Non-pigmented ciliary epithelial cell (primary cell): Measurements from ENCODE around the gene SDF4.
"Not testable (repeated sequence)": the region's sequence is repeated elsewhere in the genome, so short reads cannot be mapped to it uniquely, and the experiment has no call there.

ENCODE experiments used
- DNase-seq: peaks from one replicate; pipeline ENCODE4 v3.0.0-alpha.2; 2010; ENCODE audit warnings: low read depth

The SDF4 gene

DNA sequence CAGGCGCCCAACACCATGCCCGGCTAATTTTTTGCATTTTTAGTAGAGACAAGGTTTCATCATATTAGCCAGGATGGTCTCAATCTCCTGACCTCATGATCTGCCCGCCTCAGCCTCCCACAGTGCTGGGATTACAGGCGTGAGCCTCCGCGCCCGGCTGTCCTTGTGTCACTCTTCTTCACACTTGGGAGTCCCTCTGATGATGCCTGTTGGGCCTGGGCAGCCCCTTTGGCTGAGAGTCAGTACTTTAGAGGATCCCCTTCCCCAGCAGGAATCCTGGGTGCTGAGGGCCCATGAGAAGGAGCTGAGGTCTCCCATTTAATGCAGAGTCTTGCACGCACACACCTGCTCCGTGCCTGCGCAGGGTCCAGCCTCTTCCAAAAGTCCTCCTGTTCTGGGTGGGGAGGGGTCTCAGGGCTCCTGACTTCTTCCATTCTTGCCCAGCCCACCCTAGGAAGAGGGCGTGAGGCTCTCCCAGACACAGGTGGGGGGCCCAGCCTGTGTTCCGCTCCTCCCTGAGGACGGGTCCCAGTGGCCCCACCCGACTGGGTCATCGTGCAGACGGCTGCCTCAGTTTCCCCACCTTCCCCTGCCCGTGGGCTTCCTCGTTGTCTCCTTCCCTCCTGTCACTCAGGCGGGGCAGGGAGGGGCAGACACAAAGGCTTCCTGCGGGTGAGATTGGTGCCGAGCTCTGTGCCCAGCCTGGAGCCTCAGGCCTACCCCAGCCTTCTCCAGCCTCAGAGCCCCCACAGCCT lies 54.2 kb downstream of the SDF4 start:
- DNase-seq, result no peak

DNA sequence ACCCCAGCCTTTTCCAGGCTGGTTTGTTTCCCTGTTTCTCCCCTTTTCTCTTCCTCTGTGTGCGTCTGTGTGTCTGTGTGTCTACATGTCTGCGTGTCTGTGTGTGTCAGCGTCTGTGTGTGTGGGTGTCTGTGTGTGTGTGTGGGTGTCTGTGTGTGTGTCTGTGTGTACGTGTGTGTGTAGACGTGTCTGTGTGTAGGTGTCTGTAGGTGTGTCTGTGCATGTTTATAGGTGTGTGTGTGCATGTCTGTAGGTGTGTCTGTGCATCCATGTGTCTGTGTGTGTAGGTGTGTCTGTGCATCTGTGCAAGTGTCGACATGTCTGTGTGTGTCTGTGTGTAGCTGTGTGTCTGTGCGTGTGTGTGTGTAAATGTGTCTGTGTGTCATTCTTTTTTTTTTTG lies 54.9 kb downstream of the SDF4 start:
- no peak for DNase-seq

DNA sequence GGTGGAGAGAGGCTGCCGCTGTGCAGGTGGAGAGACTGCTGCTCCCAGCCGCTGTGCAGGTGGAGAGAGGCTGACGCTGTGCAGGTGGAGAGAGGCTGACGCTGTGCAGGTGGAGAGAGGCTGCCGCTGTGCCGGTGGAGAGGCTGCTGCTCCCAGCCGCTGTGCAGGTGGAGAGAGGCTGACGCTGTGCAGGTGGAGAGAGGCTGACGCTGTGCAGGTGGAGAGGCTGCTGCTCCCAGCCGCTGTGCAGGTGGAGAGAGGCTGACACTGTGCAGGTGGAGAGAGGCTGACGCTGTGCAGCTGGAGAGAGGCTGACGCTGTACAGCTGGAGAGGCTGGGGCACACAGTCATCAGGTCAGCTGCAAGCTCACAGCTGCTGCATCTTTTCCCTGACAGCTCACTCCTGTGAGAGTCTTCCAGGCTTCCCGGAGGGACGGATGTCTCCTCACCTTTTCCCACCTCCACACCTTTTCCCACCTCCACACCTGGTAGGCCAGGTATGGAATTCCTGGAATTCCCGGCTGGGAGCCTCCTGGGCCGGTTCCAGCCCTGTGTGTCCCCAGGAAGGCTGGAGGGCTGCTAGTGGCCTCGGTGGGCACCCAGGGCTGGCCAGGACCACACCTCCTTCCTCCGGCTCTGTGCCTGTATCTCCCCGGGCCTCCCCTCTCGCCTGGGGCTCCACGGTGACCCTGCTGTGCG lies 55.6 kb downstream of the SDF4 start:
- DNase-seq, result not testable (repeated sequence)

DNA sequence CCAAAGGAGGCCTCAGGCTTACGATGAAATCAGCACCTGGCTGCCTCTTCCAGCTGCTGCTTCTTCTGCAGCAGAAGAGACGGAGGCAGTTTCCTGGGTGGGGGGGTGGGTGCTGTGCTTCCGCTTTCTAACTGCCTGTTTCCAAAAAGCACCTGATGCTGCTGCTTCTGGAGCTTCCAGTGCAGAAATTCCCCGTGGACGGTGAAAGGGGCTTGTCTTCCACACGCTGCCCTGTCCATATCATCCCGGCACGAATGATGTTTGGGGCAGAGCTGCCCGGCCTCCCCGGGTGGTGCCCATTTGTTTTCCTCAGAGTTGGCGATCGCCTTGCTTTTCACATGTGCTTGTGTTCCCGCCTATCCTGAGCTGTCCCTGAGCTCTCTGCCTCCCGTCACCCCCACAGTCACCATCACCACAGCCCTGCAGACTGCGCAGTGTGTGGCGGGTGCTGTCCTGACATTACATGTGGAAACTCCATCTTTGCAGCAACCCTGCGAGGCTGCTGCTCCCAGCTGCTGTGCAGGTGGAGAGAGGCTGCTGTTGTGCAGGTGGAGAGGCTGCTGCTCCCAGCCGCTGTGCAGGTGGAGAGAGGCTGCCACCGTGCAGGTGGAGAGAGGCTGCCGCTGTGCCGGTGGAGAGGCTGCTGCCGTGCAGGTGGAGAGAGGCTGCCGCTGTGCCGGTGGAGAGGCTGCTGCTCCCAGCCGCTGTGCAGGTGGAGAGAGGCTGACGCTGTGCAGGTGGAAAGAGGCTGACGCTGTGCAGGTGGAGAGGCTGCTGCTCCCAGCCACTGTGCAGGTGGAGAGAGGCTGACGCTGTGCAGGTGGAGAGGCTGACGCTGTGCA lies 56.4 kb downstream of the SDF4 start:
- no peak for DNase-seq

DNA sequence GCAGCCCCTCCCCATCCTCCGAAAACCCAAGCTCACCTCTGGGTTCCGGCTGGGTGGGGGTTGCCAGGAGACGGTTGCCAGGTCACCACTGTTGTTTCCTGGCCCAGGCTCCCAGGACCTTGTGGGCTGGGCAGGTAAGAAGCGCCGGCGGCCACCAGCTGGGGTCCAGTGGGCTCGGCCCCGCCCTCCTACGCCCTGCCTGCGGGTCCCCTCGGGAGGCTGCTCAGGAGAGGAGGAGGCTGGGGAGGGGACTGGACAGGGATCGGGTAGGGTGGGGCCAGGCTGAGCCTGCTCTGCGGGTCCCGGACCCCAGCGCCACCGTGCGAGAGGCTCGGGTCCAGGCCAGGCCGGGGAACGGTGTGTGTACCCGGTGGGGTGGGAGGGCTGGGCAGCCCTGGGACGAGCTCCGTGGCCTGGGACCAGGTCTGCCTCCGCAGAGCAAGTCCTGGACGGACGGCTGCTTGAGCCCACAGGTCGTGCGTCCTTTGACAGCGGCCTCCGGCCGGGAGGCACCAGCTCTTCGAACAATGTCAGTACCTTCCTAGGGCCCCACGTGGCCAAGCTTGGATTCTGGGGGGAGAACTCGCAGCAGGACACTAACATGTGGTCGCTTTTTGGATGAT lies 57.9 kb downstream of the SDF4 start, which contains the start of gene TTLL10:
Gene TTLL10 (plus strand): TSS at position 88 of the 623 bp plus-strand sequence. CDS start 5,336 bp downstream, outside the sequence.
- DNase-seq, result no peak

DNA sequence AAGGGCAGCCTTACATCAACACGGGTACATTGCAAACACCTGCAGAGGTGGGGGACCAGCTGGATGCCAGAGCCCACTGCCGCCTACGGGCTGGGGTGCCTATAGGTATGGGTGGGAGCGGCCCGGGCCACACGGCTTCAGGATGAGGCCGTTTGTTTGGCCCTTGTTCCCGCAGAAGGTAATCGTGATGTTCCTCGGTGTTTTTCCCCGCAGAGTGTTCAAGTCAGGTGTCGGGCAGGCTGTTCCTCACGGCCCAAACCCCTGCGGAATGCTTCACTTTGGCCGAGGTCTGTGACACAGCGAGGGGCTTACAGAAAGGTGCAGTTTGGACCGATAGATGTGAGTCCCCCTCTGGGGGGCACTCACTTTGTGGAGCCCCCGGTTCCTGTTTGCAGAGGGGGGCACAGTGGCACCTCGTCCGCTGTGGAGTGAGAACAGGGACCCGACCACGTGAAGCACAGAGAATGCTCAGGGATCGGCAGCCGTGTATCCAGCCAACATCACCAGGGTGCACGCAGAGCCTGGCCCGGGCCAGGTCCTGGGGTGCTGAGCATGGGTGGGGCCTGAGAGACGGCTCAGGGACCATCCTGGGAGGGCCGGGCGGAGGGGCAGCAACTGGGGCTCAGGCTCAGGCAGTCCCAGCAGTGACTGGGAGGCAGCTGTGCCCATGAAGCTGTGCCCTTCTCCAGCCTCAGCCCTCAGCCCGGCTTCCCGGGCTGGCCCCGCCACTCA lies 58.6 kb downstream of the SDF4 start:
- DNase-seq, result no peak

DNA sequence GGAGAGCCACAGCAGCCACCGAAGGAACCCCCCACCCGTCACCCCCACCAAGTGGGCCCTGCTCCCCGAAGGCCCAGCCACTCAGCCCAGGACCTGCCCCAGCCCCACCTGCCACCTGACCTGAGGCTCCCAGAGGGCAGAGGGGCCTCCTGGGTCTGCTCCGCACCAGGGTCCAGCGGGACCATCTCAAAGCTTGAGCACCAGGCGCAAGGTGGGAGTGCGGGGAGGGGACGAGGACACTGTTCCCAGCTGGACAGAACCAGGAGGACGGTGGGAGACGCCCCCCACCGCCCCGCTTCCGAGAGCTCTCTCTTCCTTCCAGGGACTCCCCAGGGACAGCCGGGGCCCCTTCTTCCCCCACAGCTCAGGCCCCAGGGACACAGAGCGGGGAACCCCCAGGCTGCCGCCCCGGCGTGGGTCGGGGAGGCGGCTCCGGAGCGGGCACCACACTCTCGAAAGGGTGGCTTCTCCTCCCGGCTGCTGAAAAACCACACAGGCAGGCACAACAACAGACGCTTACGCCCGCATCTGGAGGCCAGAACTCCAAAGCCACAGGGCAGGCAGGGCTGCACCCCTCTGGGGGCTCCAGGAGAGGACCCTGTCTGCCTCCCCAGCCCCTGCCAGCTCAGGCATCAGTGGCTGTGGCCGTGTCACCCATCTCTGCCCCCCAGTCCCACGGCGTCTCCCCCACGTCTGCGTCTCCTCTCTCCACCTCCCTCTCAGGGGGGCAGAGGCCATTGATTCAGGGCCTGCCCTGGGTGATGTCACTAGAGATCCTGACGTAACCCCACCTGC lies 60.1 kb downstream of the SDF4 start:
- DNase-seq, result no peak

DNA sequence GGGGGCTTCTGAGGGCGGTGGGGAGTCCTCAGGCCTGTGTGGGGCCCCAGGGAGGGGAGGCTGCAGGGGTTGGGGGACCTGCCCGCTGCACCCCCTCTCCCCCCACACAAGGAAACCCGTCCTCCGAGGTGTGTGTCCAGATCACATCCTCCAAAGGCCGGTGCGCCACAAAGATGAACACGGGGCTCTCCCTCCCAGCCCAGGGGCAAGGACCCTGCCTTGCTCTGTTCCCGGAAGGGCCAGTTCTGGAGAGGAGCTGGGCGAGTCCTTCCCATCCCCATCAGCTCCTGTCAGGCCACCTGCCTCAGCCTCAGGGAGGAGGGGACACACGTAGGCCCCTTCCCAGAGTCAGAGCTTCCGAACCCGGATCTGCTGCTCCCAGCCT lies 60.6 kb downstream of the SDF4 start:
- DNase-seq, result no peak

DNA sequence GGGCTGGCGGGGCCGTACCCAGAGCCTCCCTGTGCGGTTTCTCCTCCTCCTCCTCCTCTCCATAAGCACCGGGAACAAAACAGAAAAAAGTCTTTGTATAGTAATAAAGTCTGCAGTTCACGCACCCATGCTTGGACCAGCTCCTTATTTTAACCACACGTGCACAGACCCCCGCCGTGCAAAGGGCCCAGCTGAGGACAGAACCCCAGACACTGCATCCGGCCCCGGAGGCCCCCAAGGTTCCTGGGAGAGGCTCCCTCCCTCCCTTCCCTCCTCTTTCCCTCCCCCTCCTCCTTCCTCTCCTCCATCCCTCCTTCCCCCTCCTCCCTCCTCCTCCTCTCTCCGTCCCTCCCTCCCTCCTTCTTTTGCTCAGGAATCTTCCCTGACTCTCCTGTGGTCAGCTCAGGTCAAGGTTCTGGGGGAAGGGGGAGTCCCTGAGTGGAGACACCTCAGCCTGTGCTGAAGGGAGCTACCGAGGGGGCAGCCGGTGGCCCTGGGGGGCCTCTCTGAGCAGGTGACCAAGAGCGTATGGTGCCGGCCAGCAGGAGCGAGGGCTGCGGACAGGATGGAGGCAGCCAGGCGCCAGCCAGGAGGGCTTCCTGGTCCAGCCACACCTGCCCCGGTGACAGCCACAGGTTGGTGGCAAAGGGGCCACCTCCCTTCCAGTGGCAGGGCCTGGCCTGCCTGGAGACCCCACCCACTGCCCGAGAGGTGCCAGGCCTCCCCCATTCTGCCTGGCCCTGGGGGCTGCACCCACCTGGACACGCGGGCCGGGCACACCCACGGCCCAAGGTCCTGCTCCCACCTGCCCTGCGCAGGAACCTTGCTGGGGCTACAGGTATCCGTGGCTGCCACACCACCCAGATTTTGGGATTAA lies 61.3 kb downstream of the SDF4 start:
- DNase-seq, result no peak

DNA sequence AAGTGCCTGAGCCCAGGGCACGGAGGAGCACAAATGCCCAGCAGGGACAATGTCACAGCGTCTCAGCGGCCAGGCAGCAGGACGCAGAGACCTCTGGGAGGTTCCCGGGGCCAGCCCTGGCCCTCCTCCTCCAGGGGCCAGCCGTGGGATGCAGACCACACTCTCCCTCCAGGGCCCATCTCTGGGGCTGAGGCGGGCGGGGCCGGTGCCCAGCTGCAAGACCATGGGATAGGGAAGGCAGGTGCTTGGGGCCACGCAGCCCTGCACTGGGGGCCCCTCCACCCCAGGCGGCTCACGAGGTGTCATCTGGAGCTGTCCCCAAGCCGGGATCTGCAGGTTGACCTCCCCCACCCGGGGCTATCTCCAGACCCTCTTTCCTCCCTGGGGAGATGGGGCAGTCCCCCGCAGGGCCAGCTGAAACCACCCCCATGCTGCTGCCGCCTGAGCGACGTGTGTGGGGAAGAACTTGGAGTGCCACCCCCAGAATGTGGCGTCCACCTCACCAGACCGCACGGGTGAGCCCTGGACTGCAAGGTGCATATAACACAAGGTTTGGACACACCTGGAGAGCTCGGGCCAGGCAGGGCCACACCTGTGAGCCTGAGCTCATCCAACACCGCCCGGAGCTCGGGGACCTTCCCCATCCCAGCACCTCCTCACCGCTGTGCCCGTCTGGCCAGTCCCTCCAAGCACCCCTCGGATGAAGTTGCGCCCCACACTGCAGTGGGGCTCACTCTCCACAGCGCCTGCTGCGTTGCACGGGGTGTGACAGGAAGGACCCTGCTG lies 62.2 kb downstream of the SDF4 start:
- no peak for DNase-seq

DNA sequence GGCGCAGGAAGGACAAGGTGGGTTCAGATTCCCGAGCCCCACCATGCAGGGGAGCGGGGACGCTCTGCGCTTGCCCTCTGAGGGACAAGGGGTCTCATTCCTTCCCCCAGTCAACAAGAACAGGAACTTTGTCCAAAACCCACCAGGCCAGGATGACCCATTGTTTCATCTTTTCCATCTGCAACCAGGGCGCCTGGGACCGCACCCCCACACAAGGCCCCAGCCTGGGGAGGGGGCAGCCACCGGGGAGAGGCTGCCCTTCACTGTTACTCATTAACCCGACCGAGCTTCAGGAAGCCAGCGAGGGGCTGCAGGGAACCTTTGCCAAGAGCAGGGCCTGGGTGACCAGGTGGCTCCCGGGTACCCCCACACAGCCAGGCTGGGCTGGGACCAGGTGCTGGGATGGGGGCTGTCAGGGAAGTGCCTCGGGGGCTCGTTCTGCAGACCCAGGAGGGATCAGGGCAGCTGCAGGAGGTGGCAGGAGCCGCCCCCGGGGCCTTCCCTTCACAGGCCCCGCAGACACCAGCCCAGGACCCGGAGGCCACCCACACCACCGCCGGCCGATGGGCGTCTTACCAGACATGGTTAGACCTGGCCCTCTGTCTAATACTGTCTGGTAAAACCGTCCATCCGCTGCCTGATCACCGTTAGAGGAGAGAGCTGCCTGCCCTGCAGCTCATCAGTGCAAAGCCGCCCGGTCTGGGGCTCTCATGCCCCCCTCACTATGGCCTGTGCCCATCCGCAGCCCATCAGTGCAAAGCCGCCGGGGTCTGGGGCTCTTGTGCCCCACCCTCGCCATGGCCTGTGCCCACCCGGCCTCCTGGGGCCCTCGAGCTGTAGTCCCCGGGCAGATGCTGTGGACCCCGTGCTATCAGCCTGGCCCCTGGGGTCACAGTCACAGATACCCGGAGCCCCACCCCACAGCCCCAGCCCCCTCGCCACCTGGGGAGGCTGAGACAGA lies 63.1 kb downstream of the SDF4 start:
- DNase-seq, result no peak

DNA sequence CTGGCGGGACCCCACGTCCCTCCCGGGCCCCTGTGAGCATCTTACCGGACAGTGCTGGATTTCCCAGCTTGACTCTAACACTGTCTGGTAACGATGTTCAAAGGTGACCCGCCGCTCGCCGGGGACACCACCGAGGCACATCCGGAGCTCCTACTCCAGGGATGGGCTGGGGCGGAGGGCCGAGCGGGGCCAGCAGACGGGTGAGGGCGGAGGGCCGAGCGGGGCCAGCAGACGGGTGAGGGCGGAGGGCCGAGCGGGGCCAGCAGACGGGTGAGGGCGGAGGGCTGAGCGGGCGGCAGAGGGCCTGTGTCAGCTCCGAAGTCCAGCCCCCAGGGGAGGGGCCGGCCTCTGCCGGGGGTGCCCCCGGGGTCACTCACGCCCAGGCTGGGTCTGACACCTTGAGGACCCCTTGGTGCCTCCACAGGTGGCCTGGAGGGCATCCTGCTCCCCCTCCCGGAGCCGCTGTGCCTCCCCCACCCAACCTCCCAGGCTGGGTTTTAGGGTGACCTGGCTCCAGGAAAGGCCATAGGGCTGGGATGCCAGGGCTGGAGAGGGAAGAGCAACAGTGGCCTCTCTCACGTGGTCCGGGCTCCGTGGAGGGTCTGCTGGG lies 63.9 kb downstream of the SDF4 start:
- DNase-seq, result no peak

DNA sequence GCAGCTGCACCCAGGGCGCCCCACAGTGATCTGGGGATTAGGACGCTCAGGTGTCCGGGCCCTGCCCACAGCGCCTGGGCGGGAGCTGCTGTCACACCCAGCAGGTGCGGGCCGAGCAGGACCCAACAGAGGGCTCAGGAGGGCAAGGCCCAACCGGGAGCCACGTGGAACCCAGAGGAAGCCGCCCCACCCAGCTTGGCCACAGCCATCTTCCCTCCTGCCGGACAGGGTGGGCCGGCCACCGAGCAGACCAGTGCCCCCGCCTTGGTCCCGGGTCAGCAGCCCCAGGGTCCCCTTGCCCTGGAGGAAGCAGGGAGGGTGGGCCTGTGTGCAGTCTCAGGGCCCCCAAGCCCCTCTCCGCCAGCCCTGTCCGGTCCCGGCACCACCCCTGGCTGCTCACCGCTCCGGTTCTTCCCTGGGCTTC lies 64.4 kb downstream of the SDF4 start:
- DNase-seq, result no peak
